A549 (cell line): Measurements from ENCODE around the gene SMARCAL1. TPM values are rescaled to one million over a fixed set of nuclear protein-coding genes. Genes with fewer than 3 reads are reported as not detected.
A peak's percentile ranks its signal among the peaks of the same experiment; 100 is the strongest.

ENCODE experiments used
- ATAC-seq, 2 experiments: fragments of 200-7000 bp in 1 of 2; fragments of >200 bp in 1 of 2; cut with Nextera tagmentation in 1 of 2; cut with Tn5 transposase in 1 of 2; 3 replicates each; pipeline versions ENCODE4 v1.8.0 to v1.9.1; 2018 to 2020; ENCODE audit warnings: mild to moderate bottlenecking in 1 of 2, moderate library complexity in 1 of 2
- CTCF ChIA-PET: fragments of 300-600 bp; sonication (Branson Sonifier 250); formaldehyde crosslinking; extraction: SDS; loops from one replicate; lab custom pipeline; 2021; ENCODE audit warnings: antibody characterized with exemption, inconsistent platforms; lab: Yijun Ruan, JAX
- POLR2A ChIA-PET: fragments of 350-600 bp; formaldehyde crosslinking; extraction: SDS; loops from one replicate; lab custom pipeline; 2021; ENCODE audit warnings: antibody characterized with exemption, inconsistent platforms; lab: Yijun Ruan, JAX
- DNase-seq, 2 experiments: peaks; one replicate each; pipeline versions ENCODE4 v3.0.0 to v3.0.0-alpha.2; 2011 to 2016; ENCODE audit warnings: low read depth in 1 of 2, low spot score in 1 of 2
- FAIRE-seq: peaks from 2 replicates; lab custom pipeline; 2011; peaks lifted over from hg19 to GRCh38; lab: Jason Lieb, UNC
- H3K27ac ChIP-seq, 2 experiments: fragments of >200 bp; sonication (Bioruptor Twin); formaldehyde crosslinking; 3 replicates each; pipeline ENCODE4 v1.5.1; 2016 to 2017
- H3K4me1 ChIP-seq: fragments of >200 bp; sonication (Bioruptor Twin); formaldehyde crosslinking; 3 replicates; pipeline ENCODE4 v1.6.1; 2016
- H3K4me2 ChIP-seq: fragments of >200 bp; sonication (Bioruptor Twin); formaldehyde crosslinking; 3 replicates; pipeline ENCODE4 v1.6.1; 2016
- H3K4me3 ChIP-seq: fragments of >200 bp; sonication (Bioruptor Twin); formaldehyde crosslinking; 3 replicates; pipeline ENCODE4 v1.5.1; 2016
- H3K9me3 ChIP-seq: fragments of >200 bp; sonication (Bioruptor Twin); formaldehyde crosslinking; 3 replicates; pipeline ENCODE4 v1.6.1; 2016
- CBX8 ChIP-seq: fragments of 200-600 bp; sonication (generic); IDR thresholded peaks from 2 replicates; pipeline ENCODE4 v1.6.1; 2016
- CEBPB ChIP-seq, 2 experiments: fragments of >200 bp in 1 of 2; sonication (Bioruptor Twin) in 1 of 2; formaldehyde crosslinking in 1 of 2; IDR thresholded peaks; 2 replicates each; pipeline ENCODE4 v1.6.1; 2012 to 2016
- CHD2 ChIP-seq: fragments of 150-350 bp; IDR thresholded peaks from 2 replicates; pipeline ENCODE4 v1.6.1; 2014; ENCODE audit warnings: low read length; ENCODE audit not compliant: partially characterized antibody
- CHD4 ChIP-seq: fragments of 200-600 bp; sonication (generic); IDR thresholded peaks from 2 replicates; pipeline ENCODE4 v1.6.1; 2016; ENCODE audit warnings: antibody characterized with exemption, mild to moderate bottlenecking, borderline replicate concordance
- EHF ChIP-seq: fragments of 250-450 bp; sonication (Bioruptor Pico); IDR thresholded peaks from 2 replicates; pipeline ENCODE4 v1.5.0; 2020; ENCODE audit warnings: mild to moderate bottlenecking
- EHMT2 ChIP-seq: fragments of 200-600 bp; sonication (generic); IDR thresholded peaks from 2 replicates; pipeline ENCODE4 v1.6.1; 2016; ENCODE audit warnings: antibody characterized with exemption, low read depth, mild to moderate bottlenecking, moderate library complexity
- EP300 ChIP-seq, 2 experiments: fragments of >200 bp; sonication (Bioruptor Twin); formaldehyde crosslinking; IDR thresholded peaks; 2 replicates in 1 of 2; 3 replicates in 1 of 2; pipeline ENCODE4 v1.6.1; 2016 to 2017
- FOSL2 ChIP-seq, 2 experiments: fragments of 450-650 bp in 1 of 2; fragments of >200 bp in 1 of 2; sonication (Bioruptor Twin) in 1 of 2; formaldehyde crosslinking; IDR thresholded peaks; 2 replicates each; pipeline versions ENCODE4 v1.5.0 to v1.6.1; 2016 to 2020; ENCODE audit warnings: mild to moderate bottlenecking in 1 of 2, moderate library complexity in 1 of 2
- HDAC2 ChIP-seq: fragments of 200-600 bp; sonication (generic); IDR thresholded peaks from 2 replicates; pipeline ENCODE4 v1.6.1; 2016
- HOXB5 ChIP-seq: fragments of 250-450 bp; sonication (Bioruptor Pico); IDR thresholded peaks from 2 replicates; pipeline ENCODE4 v1.5.0; 2020; ENCODE audit warnings: mild to moderate bottlenecking, moderate library complexity
- KDM1A ChIP-seq: fragments of 200-600 bp; sonication (generic); IDR thresholded peaks from 2 replicates; pipeline ENCODE4 v1.6.1; 2016; ENCODE audit warnings: low read depth, mild to moderate bottlenecking
- MAZ ChIP-seq: fragments of 150-350 bp; IDR thresholded peaks from 2 replicates; pipeline ENCODE4 v1.6.1; 2014; ENCODE audit warnings: antibody characterized with exemption, low read depth, low read length, borderline replicate concordance
- MYC ChIP-seq: IDR thresholded peaks from 2 replicates; pipeline ENCODE4 v1.6.1; 2012; ENCODE audit warnings: mild to moderate bottlenecking, inconsistent platforms, low read length, improper control_type of control experiment, borderline replicate concordance
- NFE2L2 ChIP-seq: fragments of 150-350 bp; conservative IDR thresholded peaks from 2 replicates; pipeline ENCODE4 v1.6.1; 2014; ENCODE audit warnings: low read length
- NPAS2 ChIP-seq: fragments of 250-450 bp; sonication (Bioruptor Pico); IDR thresholded peaks from 2 replicates; pipeline ENCODE4 v1.8.0; 2022; ENCODE audit warnings: mild to moderate bottlenecking, moderate library complexity, borderline replicate concordance
- NR3C1 ChIP-seq: fragments of >200 bp; sonication (Bioruptor Twin); formaldehyde crosslinking; IDR thresholded peaks from 3 replicates; pipeline ENCODE4 v1.6.1; 2017
- POLR2A ChIP-seq: IDR thresholded peaks from 2 replicates; pipeline ENCODE4 v1.6.1; 2012; ENCODE audit warnings: mild to moderate bottlenecking, low read length
- POLR2AphosphoS2 ChIP-seq: conservative IDR thresholded peaks from 2 replicates; pipeline ENCODE4 v1.6.1; 2012; ENCODE audit warnings: low read length, improper control_type of control experiment, inconsistent platforms
- RARB ChIP-seq: fragments of 250-450 bp; sonication (Bioruptor Pico); IDR thresholded peaks from 2 replicates; pipeline ENCODE4 v1.8.0; 2021; ENCODE audit warnings: mild to moderate bottlenecking, moderate library complexity
- RCOR1 ChIP-seq: fragments of 150-350 bp; IDR thresholded peaks from 2 replicates; pipeline ENCODE4 v1.6.1; 2014; ENCODE audit warnings: antibody characterized with exemption, low read length, low read depth
- RNF2 ChIP-seq: fragments of 200-600 bp; sonication (generic); IDR thresholded peaks from 2 replicates; pipeline ENCODE4 v1.6.1; 2016; ENCODE audit warnings: low read depth, mild to moderate bottlenecking, antibody characterized with exemption, moderate library complexity, borderline replicate concordance
- TP53 ChIP-seq: fragments of 250-450 bp; sonication (Bioruptor Pico); IDR thresholded peaks from 2 replicates; pipeline ENCODE4 v1.5.0; 2021; ENCODE audit warnings: mild to moderate bottlenecking, moderate library complexity
- ZC3H11A ChIP-seq: fragments of 450-650 bp; IDR thresholded peaks from 2 replicates; pipeline ENCODE4 v1.6.1; 2014; ENCODE audit warnings: antibody characterized with exemption, mild to moderate bottlenecking
- ZNF302 ChIP-seq: fragments of 250-450 bp; sonication (Bioruptor Pico); IDR thresholded peaks from 2 replicates; pipeline ENCODE4 v1.9.0; 2021; ENCODE audit warnings: inconsistent platforms, mild to moderate bottlenecking, moderate library complexity
- WGBS: methylation state at CpG from one replicate; pipeline ENCODE4 v1.1.6; 2017; ENCODE audit errors: missing lambda C conversion rate; 5-methylcytosine and 5-hydroxymethylcytosine counted together
- polyA plus RNA-seq, 4 experiments: library from polyadenylated mRNA; depleted of rRNA in 3 of 4; stranded (reverse); fragments of >200 nt; fragmentation: RNase III in 1 of 4; extraction: RNeasy Plus Mini Kit Qiagen cat#74134 plus additional on column Dnase treatment in 1 of 4; gene quantifications; 2 replicates in 3 of 4; 3 replicates in 1 of 4; pipeline ENCODE4 v1.2.3, GENCODE V29; 2011 to 2017
- TF ChIP-seq, protein P1 (sequence below): fragments of 200-600 bp; sonication (generic); IDR thresholded peaks from 2 replicates; pipeline ENCODE4 v1.6.1; 2016; ENCODE audit warnings: antibody characterized with exemption, mild to moderate bottlenecking, moderate library complexity
- TF ChIP-seq, protein P2 (sequence below): fragments of 250-450 bp; sonication (Bioruptor Pico); IDR thresholded peaks from 2 replicates; pipeline ENCODE4 v1.5.0; 2020; ENCODE audit warnings: low read depth, mild to moderate bottlenecking, moderate library complexity
- TF ChIP-seq, protein P3 (sequence below): fragments of 250-450 bp; sonication (Bioruptor Pico); IDR thresholded peaks from 2 replicates; pipeline ENCODE4 v1.5.0; 2021; ENCODE audit warnings: mild to moderate bottlenecking, moderate library complexity, borderline replicate concordance
- TF ChIP-seq, protein P4 (sequence below): fragments of >200 bp; sonication (Bioruptor Twin); formaldehyde crosslinking; IDR thresholded peaks from 2 replicates; pipeline ENCODE4 v1.6.1; 2016
- TF ChIP-seq, protein P5 (sequence below): fragments of >200 bp; sonication (Bioruptor Twin); formaldehyde crosslinking; IDR thresholded peaks from 3 replicates; pipeline ENCODE4 v1.5.1; 2016

The SMARCAL1 gene
- polyA plus RNA-seq, 2 of the 4 experiments (the other 2 are of a cell fraction), result 18.4 to 28.7 TPM

DNA sequence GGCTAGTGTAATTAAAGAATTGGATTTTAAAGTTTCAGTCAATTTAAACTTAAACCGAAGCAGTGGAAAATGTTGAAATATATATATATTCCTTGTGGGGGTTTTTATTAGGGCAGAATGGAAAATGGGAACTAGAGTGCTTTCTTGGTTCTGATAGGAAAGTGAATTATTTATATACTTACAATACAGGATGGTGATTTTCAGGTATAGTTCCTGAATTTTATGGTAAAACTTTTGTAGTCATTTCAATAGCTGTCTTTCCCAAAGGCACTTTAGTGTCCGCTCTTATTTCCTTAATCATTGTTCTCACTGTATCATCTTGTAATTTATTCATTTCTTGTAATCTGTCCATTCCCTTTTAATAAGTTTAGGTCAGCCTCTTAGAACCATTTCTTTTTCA lies 88.3 kb downstream of the SMARCAL1 start:
- 47% methylated on average over 2 of the region's 2 CpGs for WGBS
- ChIA-PET POLR2A (no interaction called here), CTCF (interaction anchor here (1.2 kb wide), 1 partner anchor 390 kb away, joined by 4 read pairs; no protein-coding TSS in a partner anchor)
- Histone ChIP-seq H3K4me2 (peak overlapping the region; percentile 91), H3K4me1 (peaks cover 41% of the 10 kb centered on the region), H3K9me3 (no peaks in the 10 kb centered on the region), H3K4me3 (peak overlapping the region; percentile 86), H3K27ac (peak overlapping the region; percentile 86 to 91; a peak in 2 of 6 replicates)
- TF ChIP-seq, protein P1, sequence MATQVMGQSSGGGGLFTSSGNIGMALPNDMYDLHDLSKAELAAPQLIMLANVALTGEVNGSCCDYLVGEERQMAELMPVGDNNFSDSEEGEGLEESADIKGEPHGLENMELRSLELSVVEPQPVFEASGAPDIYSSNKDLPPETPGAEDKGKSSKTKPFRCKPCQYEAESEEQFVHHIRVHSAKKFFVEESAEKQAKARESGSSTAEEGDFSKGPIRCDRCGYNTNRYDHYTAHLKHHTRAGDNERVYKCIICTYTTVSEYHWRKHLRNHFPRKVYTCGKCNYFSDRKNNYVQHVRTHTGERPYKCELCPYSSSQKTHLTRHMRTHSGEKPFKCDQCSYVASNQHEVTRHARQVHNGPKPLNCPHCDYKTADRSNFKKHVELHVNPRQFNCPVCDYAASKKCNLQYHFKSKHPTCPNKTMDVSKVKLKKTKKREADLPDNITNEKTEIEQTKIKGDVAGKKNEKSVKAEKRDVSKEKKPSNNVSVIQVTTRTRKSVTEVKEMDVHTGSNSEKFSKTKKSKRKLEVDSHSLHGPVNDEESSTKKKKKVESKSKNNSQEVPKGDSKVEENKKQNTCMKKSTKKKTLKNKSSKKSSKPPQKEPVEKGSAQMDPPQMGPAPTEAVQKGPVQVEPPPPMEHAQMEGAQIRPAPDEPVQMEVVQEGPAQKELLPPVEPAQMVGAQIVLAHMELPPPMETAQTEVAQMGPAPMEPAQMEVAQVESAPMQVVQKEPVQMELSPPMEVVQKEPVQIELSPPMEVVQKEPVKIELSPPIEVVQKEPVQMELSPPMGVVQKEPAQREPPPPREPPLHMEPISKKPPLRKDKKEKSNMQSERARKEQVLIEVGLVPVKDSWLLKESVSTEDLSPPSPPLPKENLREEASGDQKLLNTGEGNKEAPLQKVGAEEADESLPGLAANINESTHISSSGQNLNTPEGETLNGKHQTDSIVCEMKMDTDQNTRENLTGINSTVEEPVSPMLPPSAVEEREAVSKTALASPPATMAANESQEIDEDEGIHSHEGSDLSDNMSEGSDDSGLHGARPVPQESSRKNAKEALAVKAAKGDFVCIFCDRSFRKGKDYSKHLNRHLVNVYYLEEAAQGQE, result no peak
- no peak for TF ChIP-seq MYC
- no peak for TF ChIP-seq POLR2A
- TF ChIP-seq, protein P2, sequence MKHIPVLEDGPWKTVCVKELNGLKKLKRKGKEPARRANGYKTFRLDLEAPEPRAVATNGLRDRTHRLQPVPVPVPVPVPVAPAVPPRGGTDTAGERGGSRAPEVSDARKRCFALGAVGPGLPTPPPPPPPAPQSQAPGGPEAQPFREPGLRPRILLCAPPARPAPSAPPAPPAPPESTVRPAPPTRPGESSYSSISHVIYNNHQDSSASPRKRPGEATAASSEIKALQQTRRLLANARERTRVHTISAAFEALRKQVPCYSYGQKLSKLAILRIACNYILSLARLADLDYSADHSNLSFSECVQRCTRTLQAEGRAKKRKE (CRISPR knock-in tag), result no peak
- TF ChIP-seq HDAC2, result no peak
- TF ChIP-seq, protein P3, sequence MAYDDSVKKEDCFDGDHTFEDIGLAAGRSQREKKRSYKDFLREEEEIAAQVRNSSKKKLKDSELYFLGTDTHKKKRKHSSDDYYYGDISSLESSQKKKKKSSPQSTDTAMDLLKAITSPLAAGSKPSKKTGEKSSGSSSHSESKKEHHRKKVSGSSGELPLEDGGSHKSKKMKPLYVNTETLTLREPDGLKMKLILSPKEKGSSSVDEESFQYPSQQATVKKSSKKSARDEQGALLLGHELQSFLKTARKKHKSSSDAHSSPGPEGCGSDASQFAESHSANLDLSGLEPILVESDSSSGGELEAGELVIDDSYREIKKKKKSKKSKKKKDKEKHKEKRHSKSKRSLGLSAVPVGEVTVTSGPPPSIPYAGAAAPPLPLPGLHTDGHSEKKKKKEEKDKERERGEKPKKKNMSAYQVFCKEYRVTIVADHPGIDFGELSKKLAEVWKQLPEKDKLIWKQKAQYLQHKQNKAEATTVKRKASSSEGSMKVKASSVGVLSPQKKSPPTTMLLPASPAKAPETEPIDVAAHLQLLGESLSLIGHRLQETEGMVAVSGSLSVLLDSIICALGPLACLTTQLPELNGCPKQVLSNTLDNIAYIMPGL (CRISPR knock-in tag), result no peak
- TF ChIP-seq RARB (CRISPR knock-in tag), result no peak
- no peak for TF ChIP-seq KDM1A
- TF ChIP-seq CBX8, result no peak
- TF ChIP-seq CHD4, result no peak
- no peak for TF ChIP-seq RCOR1
- TF ChIP-seq NR3C1, result no peak
- TF ChIP-seq HOXB5 (CRISPR knock-in tag), result no peak
- TF ChIP-seq NPAS2, result no peak
- TF ChIP-seq POLR2AphosphoS2, result no peak
- no peak for TF ChIP-seq EP300 (IDR thresholded peaks at IDR 0.05)
- no peak for TF ChIP-seq CHD2
- TF ChIP-seq CEBPB (IDR thresholded peaks at IDR 0.05), result no peak
- TF ChIP-seq, protein P4, sequence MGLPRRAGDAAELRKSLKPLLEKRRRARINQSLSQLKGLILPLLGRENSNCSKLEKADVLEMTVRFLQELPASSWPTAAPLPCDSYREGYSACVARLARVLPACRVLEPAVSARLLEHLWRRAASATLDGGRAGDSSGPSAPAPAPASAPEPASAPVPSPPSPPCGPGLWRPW, result no peak
- no peak for TF ChIP-seq ZC3H11A
- FAIRE-seq (no peak), ATAC-seq (no peak), DNase-seq (no peak)

DNA sequence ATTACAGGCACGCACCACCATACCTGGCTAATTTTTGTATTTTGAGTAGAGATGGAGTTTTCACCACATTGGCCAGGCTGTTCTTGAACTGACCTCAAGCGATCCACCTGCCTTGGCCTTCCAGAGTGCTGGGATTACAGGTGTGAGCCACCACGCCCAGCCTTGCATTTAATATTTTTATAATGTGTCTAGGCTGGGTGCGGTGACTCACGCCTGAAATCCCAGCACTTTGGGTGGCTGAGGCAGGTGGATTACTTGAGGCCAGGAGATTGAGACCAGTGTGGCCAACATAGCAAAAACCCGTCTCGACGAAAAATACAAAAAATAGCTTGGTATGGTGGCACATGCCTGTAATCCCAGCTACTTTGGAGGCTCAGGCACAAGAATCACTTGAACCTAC lies 89.6 kb downstream of the SMARCAL1 start:
- POLR2A ChIA-PET, result no interaction called here
- TF ChIP-seq ZC3H11A, result no peak
- TF ChIP-seq RNF2, result no peak
- TF ChIP-seq, protein P5, sequence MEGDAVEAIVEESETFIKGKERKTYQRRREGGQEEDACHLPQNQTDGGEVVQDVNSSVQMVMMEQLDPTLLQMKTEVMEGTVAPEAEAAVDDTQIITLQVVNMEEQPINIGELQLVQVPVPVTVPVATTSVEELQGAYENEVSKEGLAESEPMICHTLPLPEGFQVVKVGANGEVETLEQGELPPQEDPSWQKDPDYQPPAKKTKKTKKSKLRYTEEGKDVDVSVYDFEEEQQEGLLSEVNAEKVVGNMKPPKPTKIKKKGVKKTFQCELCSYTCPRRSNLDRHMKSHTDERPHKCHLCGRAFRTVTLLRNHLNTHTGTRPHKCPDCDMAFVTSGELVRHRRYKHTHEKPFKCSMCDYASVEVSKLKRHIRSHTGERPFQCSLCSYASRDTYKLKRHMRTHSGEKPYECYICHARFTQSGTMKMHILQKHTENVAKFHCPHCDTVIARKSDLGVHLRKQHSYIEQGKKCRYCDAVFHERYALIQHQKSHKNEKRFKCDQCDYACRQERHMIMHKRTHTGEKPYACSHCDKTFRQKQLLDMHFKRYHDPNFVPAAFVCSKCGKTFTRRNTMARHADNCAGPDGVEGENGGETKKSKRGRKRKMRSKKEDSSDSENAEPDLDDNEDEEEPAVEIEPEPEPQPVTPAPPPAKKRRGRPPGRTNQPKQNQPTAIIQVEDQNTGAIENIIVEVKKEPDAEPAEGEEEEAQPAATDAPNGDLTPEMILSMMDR, result no peak
- TF ChIP-seq, protein P4, result no peak
- TF ChIP-seq CBX8, result no peak
- no peak for TF ChIP-seq ZNF302 (CRISPR knock-in tag)
- no peak for TF ChIP-seq TP53 (CRISPR knock-in tag)
- no peak for TF ChIP-seq NFE2L2
- no peak for TF ChIP-seq EHF
- no peak for TF ChIP-seq EHMT2
- no peak for TF ChIP-seq NR3C1
- no peak for TF ChIP-seq FOSL2 (IDR thresholded peaks at IDR 0.05)
- no peak for TF ChIP-seq FOSL2 (CRISPR knock-in tag; IDR thresholded peaks at IDR 0.05)
- no peak for TF ChIP-seq MAZ
- TF ChIP-seq HDAC2, result no peak
- TF ChIP-seq CEBPB (IDR thresholded peaks at IDR 0.05), result no peak
- TF ChIP-seq RCOR1, result no peak

More for the DNA sequence above, 89.6 kb downstream of the SMARCAL1 start:
- H3K27ac ChIP-seq, result no peak overlapping the region
- peak overlapping the region; percentile 91 for H3K4me2 ChIP-seq
- FAIRE-seq (no peak), ATAC-seq (no peak), DNase-seq (no peak)
- peaks cover 41% of the 10 kb centered on the region for H3K4me1 ChIP-seq
- CTCF ChIA-PET, result interaction anchor here (1.2 to 1.5 kb wide), 2 partner anchors 165 to 391 kb away, joined by 4 read pairs; no protein-coding TSS in a partner anchor
- no peaks in the 10 kb centered on the region for H3K9me3 ChIP-seq
- H3K4me3 ChIP-seq, result 0 out of 3 replicates have a peak overlapping the region, but pooled peaks have one; percentile 86
- 94% methylated on average over 8 of the region's 8 CpGs for WGBS
